ENCODE results near the gene CCDC187. TPM values are rescaled to one million over a fixed set of nuclear protein-coding genes. Genes with fewer than 3 reads are reported as not detected.

The CCDC187 gene
- total and polyA plus RNA-seq, 8 donors = 0.12 to 2.8 (median 0.45) TPM; not detected in 1

DNA sequence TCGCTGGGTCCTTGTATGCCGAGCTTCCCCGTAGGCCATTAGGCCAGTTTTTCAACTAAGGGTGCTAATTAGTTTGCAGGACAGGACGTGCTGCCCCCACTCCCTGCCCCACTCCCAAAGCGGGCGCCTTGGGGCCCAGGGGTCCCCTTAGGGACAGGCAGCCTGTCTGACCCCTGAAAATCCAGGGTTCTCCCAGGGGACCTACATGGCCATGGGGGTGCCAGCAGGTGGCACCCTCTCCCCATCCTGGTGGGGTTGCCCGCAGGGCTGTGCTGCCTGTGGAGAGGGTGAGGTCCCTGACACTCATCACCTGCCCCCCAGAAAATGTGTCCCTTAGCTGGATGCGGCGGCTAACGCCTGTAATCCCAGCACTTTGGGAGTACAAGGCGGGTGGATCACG lies 8.5 kb upstream of the CCDC187 start:
- WGBS, 5 donors = 59 to 67% (median 64%) methylated on average over 11 to 12 of the region's 12 CpGs
- Histone ChIP-seq H3K27ac (no peak overlapping the region), H3K36me3 (no peaks in the 10 kb centered on the region), H3K27me3 (peaks cover 0 to 36% (median 7%) of the 10 kb centered on the region in 3 donors), H3K9me3 (peaks cover 0 to 13% (median 11%) of the 10 kb centered on the region in 4 donors), H3K4me3 (no peak overlapping the region), H3K4me1 (peaks cover 0 to 21% (median 10%) of the 10 kb centered on the region in 4 donors)
- DNase-seq = peak; percentile 54 to 83
- intact Hi-C loops (cut with DNase I; ENCODE audit: low total_unique reads) = no loop called here
- no peak for TF ChIP-seq EP300 (IDR thresholded peaks at IDR 0.05)
- TF ChIP-seq, protein P1, sequence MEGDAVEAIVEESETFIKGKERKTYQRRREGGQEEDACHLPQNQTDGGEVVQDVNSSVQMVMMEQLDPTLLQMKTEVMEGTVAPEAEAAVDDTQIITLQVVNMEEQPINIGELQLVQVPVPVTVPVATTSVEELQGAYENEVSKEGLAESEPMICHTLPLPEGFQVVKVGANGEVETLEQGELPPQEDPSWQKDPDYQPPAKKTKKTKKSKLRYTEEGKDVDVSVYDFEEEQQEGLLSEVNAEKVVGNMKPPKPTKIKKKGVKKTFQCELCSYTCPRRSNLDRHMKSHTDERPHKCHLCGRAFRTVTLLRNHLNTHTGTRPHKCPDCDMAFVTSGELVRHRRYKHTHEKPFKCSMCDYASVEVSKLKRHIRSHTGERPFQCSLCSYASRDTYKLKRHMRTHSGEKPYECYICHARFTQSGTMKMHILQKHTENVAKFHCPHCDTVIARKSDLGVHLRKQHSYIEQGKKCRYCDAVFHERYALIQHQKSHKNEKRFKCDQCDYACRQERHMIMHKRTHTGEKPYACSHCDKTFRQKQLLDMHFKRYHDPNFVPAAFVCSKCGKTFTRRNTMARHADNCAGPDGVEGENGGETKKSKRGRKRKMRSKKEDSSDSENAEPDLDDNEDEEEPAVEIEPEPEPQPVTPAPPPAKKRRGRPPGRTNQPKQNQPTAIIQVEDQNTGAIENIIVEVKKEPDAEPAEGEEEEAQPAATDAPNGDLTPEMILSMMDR (IDR thresholded peaks at IDR 0.05) = peak in 5 of 7 experiments; percentile 20 to 61 (median 42)

DNA sequence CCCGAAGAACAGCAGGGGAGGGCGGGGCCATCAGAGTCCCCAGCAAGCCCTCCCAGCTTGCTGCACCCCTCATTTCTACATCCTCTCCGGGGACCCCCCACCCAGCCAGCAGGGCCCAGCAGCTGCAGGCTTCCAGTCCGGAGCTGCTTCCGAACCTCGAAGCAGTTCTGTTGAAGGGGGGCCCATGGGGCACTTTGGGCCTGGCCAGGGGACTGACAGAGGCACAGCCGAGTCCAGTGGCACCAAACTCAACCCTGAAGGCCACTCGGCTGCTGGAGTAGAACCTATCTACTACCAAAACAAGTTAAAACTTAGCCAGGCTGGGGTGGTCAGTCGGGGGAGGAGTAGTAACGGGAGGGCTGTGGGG lies 8.1 kb upstream of the CCDC187 start:
- Histone ChIP-seq H3K4me1 (peaks cover 0 to 21% (median 10%) of the 10 kb centered on the region in 4 donors), H3K27ac (peak overlapping the region in 1 of 5 donors; percentile 74), H3K36me3 (no peaks in the 10 kb centered on the region), H3K4me3 (peak overlapping the region in 1 of 4 donors; percentile 10), H3K27me3 (peaks cover 0 to 41% (median 7%) of the 10 kb centered on the region in 3 donors), H3K9me3 (peaks cover 0 to 13% (median 11%) of the 10 kb centered on the region in 4 donors)
- intact Hi-C loops (cut with DNase I; ENCODE audit: low total_unique reads) = no loop called here
- WGBS, 5 donors = 45 to 67% (median 49%) methylated on average over 4 to 10 of the region's 10 CpGs
- TF ChIP-seq POLR2A (IDR thresholded peaks at IDR 0.05) = no peak
- TF ChIP-seq EP300 (IDR thresholded peaks at IDR 0.05) = no peak
- no peak for TF ChIP-seq POLR2AphosphoS5 (IDR thresholded peaks at IDR 0.05)
- TF ChIP-seq, protein P1 (IDR thresholded peaks at IDR 0.05) = no peak
- DNase-seq = no peak

DNA sequence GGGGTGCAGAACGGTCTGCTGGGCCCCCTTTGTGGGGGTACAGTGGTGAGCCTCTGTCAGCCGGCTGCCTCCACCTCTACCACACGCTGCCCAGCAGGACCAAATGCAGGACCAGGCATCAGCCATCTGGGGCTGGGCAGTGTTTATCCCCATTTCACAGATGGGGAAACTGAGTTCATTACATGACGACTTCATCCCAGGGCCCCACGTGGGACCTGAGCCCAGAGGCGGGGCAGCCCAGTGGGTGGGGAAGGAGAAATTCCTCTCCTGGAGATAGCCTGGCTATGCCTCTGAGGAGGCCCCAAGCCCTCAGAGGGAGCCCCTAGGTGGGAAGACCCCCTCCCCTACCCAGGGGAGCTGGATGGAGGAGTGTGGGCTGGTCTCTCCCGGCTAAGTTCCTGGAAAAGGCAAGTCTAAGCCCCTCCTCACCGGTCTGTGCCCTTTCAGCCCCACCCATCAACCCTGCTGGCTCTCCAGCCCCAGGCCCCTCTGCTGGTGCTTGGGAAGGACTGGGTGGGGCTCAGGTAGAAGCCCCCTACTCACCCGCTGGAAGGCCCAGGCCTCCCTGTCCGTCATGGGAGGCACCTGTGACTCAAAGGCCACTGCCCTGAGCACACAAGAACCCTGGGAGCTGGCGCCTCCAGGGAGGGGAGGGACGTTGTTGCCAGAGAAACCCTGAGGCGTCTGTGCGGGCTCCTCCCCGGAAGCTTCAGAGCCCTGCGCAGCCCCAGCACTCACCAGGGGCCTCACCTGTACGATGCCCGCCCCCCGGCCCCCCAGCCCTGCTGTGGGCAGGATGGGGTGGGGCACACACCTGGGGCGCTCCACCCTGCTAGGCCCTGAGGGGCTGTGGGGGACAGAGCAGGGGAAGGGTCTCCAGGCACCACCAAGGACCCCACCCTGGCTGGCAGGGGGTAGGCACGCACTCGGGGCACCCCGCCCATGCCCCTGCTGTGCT lies 7.4 kb upstream of the CCDC187 start:
- H3K4me3 ChIP-seq = peak overlapping the region in 2 of 4 donors; percentile 9 to 10
- H3K4me1 ChIP-seq = peaks cover 0 to 21% (median 10%) of the 10 kb centered on the region in 4 donors
- peaks cover 0 to 13% (median 11%) of the 10 kb centered on the region in 4 donors for H3K9me3 ChIP-seq
- TF ChIP-seq, protein P1 (IDR thresholded peaks at IDR 0.05) = no peak
- TF ChIP-seq POLR2AphosphoS5 (IDR thresholded peaks at IDR 0.05) = peak in 1 of 3 donors; percentile 37
- no peak for TF ChIP-seq POLR2A (IDR thresholded peaks at IDR 0.05)
- no peak for TF ChIP-seq EP300 (IDR thresholded peaks at IDR 0.05)
- peak overlapping the region in 3 of 5 donors; percentile 31 to 74 (median 57) for H3K27ac ChIP-seq
- 24 to 34% (median 31%) methylated on average over 7 to 23 of the region's 23 CpGs for WGBS, 5 donors
- H3K36me3 ChIP-seq = no peaks in the 10 kb centered on the region
- peak; percentile 70 to 94 for DNase-seq
- intact Hi-C loops (cut with DNase I; ENCODE audit: low total_unique reads) = no loop called here
- H3K27me3 ChIP-seq = peaks cover 0 to 47% (median 7%) of the 10 kb centered on the region in 3 donors

DNA sequence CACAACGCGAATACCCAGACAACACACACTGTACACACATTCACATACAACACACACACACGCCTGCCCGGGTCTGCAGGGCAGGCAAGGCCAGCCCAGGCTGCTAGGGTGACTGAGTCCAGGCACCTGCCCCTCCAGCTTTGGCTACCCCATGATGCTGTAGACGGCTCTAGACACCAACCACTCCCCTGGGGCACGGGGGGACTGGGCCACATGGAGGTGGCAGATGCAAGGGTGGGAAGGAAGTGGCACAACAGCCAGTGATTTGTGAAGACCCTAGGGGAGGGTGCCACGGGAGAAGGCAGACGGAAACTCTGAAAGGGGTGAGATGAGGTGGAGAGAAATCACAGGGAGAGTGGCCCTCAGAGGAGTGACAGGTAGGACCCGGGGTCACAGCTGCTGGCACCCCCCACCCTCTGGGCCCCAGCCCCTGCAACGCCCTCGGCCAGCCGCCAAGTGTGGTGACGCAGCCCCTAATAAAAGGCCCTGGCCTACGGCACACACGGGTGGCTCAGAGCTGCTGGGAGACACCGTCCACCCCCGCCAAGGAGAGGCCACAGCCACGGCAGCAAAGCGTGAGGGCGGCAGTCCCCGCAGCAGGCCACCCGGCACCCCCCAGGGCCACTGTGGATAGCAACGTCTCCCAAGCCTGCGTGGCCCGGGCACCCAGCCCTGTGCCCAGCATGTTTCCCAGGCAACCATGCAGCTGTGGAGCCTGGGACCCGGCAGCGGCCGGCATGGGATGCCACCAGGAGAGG lies 6.6 kb upstream of the CCDC187 start:
- Histone ChIP-seq H3K27ac (peak overlapping the region in 1 of 5 donors; percentile 74), H3K36me3 (no peaks in the 10 kb centered on the region), H3K9me3 (peaks cover 0 to 11% (median 9%) of the 10 kb centered on the region in 4 donors), H3K4me3 (peak overlapping the region in 1 of 4 donors; percentile 10), H3K27me3 (peaks cover 0 to 55% (median 7%) of the 10 kb centered on the region in 3 donors), H3K4me1 (peaks cover 0 to 21% (median 10%) of the 10 kb centered on the region in 4 donors)
- intact Hi-C loops (cut with DNase I; ENCODE audit: low total_unique reads) = no loop called here
- 39 to 58% (median 49%) methylated on average over 14 to 28 of the region's 28 CpGs for WGBS, 5 donors
- TF ChIP-seq, protein P1 (IDR thresholded peaks at IDR 0.05) = no peak
- TF ChIP-seq POLR2AphosphoS5 (IDR thresholded peaks at IDR 0.05) = no peak
- peak in 1 of 2 donors; percentile 77 for DNase-seq
